HFF-Myc (cell line): ENCODE data around the gene MORF4L2.

ENCODE experiments used
- DNase-seq: peaks from one replicate; pipeline ENCODE4 v3.0.0-alpha.2; 2011; ENCODE audit warnings: low read depth; ENCODE audit errors: extremely low read depth
- H3K4me3 ChIP-seq: replicated peaks from 2 replicates; pipeline ENCODE4 v1.5.1; 2011; ENCODE audit warnings: low read depth, mild to moderate bottlenecking, control low read depth, low read length
- CTCF ChIP-seq: IDR thresholded peaks from 2 replicates; pipeline ENCODE4 v1.5.1; 2012; ENCODE audit warnings: mild to moderate bottlenecking, low read depth, low read length, control low read depth; ENCODE audit errors: missing control alignments

The MORF4L2 gene

GRCh38 chrX:103727115-103727514 is 40.6 kb upstream of the MORF4L2 start:
- H3K4me3 ChIP-seq: no peak overlapping the region
- no peak for DNase-seq
- TF ChIP-seq CTCF: no peak

- H3K4me3 ChIP-seq: no peak overlapping the region
- DNase-seq: no peak
- TF ChIP-seq CTCF: no peak
These were observed 40.0 kb upstream of the MORF4L2 start for GRCh38 chrX:103726477-103726876.

- no peak for TF ChIP-seq CTCF
- no peak overlapping the region for H3K4me3 ChIP-seq
- DNase-seq: no peak
These were observed 36.0 kb upstream of the MORF4L2 start for GRCh38 chrX:103722505-103722904.

- TF ChIP-seq CTCF: no peak
- no peak overlapping the region for H3K4me3 ChIP-seq
- DNase-seq: no peak
These were observed 31.6 kb upstream of the MORF4L2 start for GRCh38 chrX:103718120-103718519.

- DNase-seq: peak; percentile 42
- H3K4me3 ChIP-seq: no peak overlapping the region
- TF ChIP-seq CTCF: no peak
These were observed 30.5 kb upstream of the MORF4L2 start for GRCh38 chrX:103716962-103717361.

GRCh38 chrX:103710609-103711008 is 24.1 kb upstream of the MORF4L2 start, which contains the start of gene TMEM31:
Gene TMEM31, plus strand, starts transcription at chrX:103710909. Its CDS starts 1,350 bp downstream, at chrX:103712259.
- H3K4me3 ChIP-seq: no peak within 1 kb of the TSS
- no peak for TF ChIP-seq CTCF
- DNase-seq: no peak

GRCh38 chrX:103704863-103705262 is 18.4 kb upstream of the MORF4L2 start:
- H3K4me3 ChIP-seq: no peak overlapping the region
- no peak for DNase-seq
- no peak for TF ChIP-seq CTCF
